NCI-H1092 treated with DMSO at 0.1 percent for 48 hours (cell line): ENCODE results near the gene FOXR2.

ENCODE experiments used
- DNase-seq: peaks from one replicate; lab custom pipeline; 2025; lab: John Stamatoyannopoulos, UW

FOXR2 gene

GRCh38 chrX:55623100-55623499, at the start of gene FOXR2:
TSS of gene FOXR2 (plus strand) at chrX:55623400. CDS start at chrX:55623712, 312 bp downstream.
- no peak for DNase-seq

- DNase-seq = no peak
These were observed 44.1 kb upstream of the FOXR2 start for GRCh38 chrX:55579115-55579514.

GRCh38 chrX:55582447-55582846, 40.8 kb upstream of the FOXR2 start:
- DNase-seq = no peak

- no peak for DNase-seq
These were observed 29.9 kb upstream of the FOXR2 start for GRCh38 chrX:55593296-55593695.

GRCh38 chrX:55593756-55594257, 29.4 kb upstream of the FOXR2 start:
- DNase-seq = no peak

GRCh38 chrX:55598333-55598732, 24.9 kb upstream of the FOXR2 start:
- no peak for DNase-seq

- DNase-seq = no peak
These were observed 3.7 kb upstream of the FOXR2 start for GRCh38 chrX:55619547-55619946.

GRCh38 chrX:55624403-55624802, 1.2 kb downstream of the FOXR2 start:
- DNase-seq = no peak

- no peak for DNase-seq
These were observed 12.9 kb downstream of the FOXR2 start for GRCh38 chrX:55636109-55636508.

GRCh38 chrX:55638933-55639332, 15.7 kb downstream of the FOXR2 start:
- DNase-seq = no peak

GRCh38 chrX:55640854-55641253, 17.7 kb downstream of the FOXR2 start:
- no peak for DNase-seq

- no peak for DNase-seq
These were observed 25.2 kb downstream of the FOXR2 start for GRCh38 chrX:55648434-55648833.

GRCh38 chrX:55659931-55660330, 36.7 kb downstream of the FOXR2 start:
- no peak for DNase-seq

- DNase-seq = no peak
These were observed 40.4 kb downstream of the FOXR2 start for GRCh38 chrX:55663584-55663983.

- DNase-seq = no peak
These were observed 44.9 kb downstream of the FOXR2 start for GRCh38 chrX:55668084-55668483.
